PC-3 (cell line): ENCODE data around the gene PFAS. TPM values are rescaled to one million over a fixed set of nuclear protein-coding genes. Genes with fewer than 3 reads are reported as not detected.

ENCODE experiments used
- ATAC-seq: fragments of 200-7000 bp; cut with Tn5 transposase; 2 replicates; pipeline ENCODE4 v1.9.1; 2020; ENCODE audit warnings: mild to moderate bottlenecking, moderate library complexity
- Bru-seq: library from RNA; stranded (reverse); fragments of 400-500 nt; gene quantifications from one replicate; lab custom pipeline; 2021; lab: Mats Ljungman, UMichigan
- BruChase-seq, 2 experiments: library from RNA; stranded (reverse); fragments of 400-500 nt; gene quantifications; one replicate each; lab custom pipeline; 2021; lab: Mats Ljungman, UMichigan
- BruUV-seq: library from RNA; stranded (reverse); fragments of 400-500 nt; replicated peaks from 2 replicates; lab custom pipeline; 2021; lab: Mats Ljungman, UMichigan
- CTCF ChIA-PET: fragments of 300-600 bp; sonication (Branson Sonifier 250); formaldehyde crosslinking; loops from one replicate; lab custom pipeline; 2022; ENCODE audit warnings: antibody characterized with exemption; lab: Charles Lee
- POLR2A ChIA-PET: fragments of 300-600 bp; sonication (Branson Sonifier 250); formaldehyde crosslinking; loops from one replicate; lab custom pipeline; 2022; ENCODE audit warnings: antibody characterized with exemption; ENCODE audit not compliant: unreplicated experiment; lab: Charles Lee
- DNase-seq: peaks from one replicate; pipeline ENCODE4 v3.0.0-alpha.2; 2015
- H2AFZ ChIP-seq: fragments of 300-600 bp; sonication (generic); 2 replicates; pipeline ENCODE4 v1.6.0; 2016; ENCODE audit warnings: antibody characterized with exemption, low read length
- H3F3A ChIP-seq: fragments of 300-600 bp; sonication (generic); one replicate; pipeline ENCODE4 v1.6.0; 2017; ENCODE audit warnings: antibody characterized with exemption, low read length, control low read depth, mild to moderate bottlenecking; ENCODE audit not compliant: unreplicated experiment
- H3K27ac ChIP-seq: fragments of 300-600 bp; sonication (generic); 2 replicates; pipeline ENCODE4 v1.5.1; 2016; ENCODE audit warnings: mild to moderate bottlenecking, low read length
- H3K27me3 ChIP-seq: fragments of 300-600 bp; sonication (generic); 2 replicates; pipeline ENCODE4 v1.6.1; 2016; ENCODE audit warnings: low read length, mixed read lengths
- H3K36me3 ChIP-seq: fragments of 300-600 bp; sonication (generic); 2 replicates; pipeline ENCODE4 v1.6.1; 2016; ENCODE audit warnings: low read depth, mixed run types, low read length, mixed read lengths
- H3K4me1 ChIP-seq: fragments of 300-600 bp; sonication (generic); 2 replicates; pipeline ENCODE4 v1.5.1; 2016; ENCODE audit warnings: low read length; ENCODE audit not compliant: insufficient read depth
- H3K4me2 ChIP-seq: fragments of 300-600 bp; sonication (generic); 2 replicates; pipeline ENCODE4 v1.6.0; 2016; ENCODE audit warnings: low read length
- H3K4me3 ChIP-seq: fragments of 300-600 bp; sonication (generic); 2 replicates; pipeline ENCODE4 v1.5.1; 2016; ENCODE audit warnings: mild to moderate bottlenecking, low read length, mixed read lengths
- H3K79me2 ChIP-seq: fragments of 300-600 bp; sonication (generic); 2 replicates; pipeline ENCODE4 v1.6.1; 2017; ENCODE audit warnings: low read length, mixed read lengths
- H3K9ac ChIP-seq: fragments of 300-600 bp; sonication (generic); 2 replicates; pipeline ENCODE4 v1.6.0; 2016; ENCODE audit warnings: mild to moderate bottlenecking, low read length
- H3K9me2 ChIP-seq: fragments of 300-600 bp; sonication (generic); replicated peaks from 2 replicates; pipeline ENCODE4 v1.6.1; 2016; ENCODE audit warnings: mixed run types, low read length, mixed read lengths
- H3K9me3 ChIP-seq: fragments of 300-600 bp; sonication (generic); 2 replicates; pipeline ENCODE4 v1.6.1; 2016; ENCODE audit warnings: low read length, mixed read lengths
- H4K20me1 ChIP-seq: fragments of 300-600 bp; sonication (generic); 2 replicates; pipeline ENCODE4 v1.6.1; 2016; ENCODE audit warnings: low read length, mixed read lengths
- EZH2 ChIP-seq: fragments of 300-600 bp; sonication (generic); IDR thresholded peaks from one replicate; pipeline ENCODE4 v1.6.1; 2017; ENCODE audit warnings: antibody characterized with exemption, mild to moderate bottlenecking, low read length; ENCODE audit not compliant: unreplicated experiment
- EZH2phosphoT487 ChIP-seq: fragments of 300-600 bp; sonication (generic); IDR thresholded peaks from 2 replicates; pipeline ENCODE4 v1.6.1; 2018; ENCODE audit warnings: mild to moderate bottlenecking, antibody characterized with exemption, low read length, borderline replicate concordance
- intact Hi-C: fragments of 100-400 bp; cut with micrococcal nuclease; formaldehyde crosslinking; loops from 2 replicates; pipeline ENCODE4 v1.9.0; 2023
- long read RNA-seq: library from polyadenylated mRNA; unstranded; transcript quantifications from one replicate; pipeline ENCODE4 v2.0.0, GENCODE V29; 2021; ENCODE audit not compliant: unreplicated experiment
- total RNA-seq: library from RNA; depleted of rRNA; stranded (reverse); fragments of >200 nt; gene quantifications from 2 replicates; pipeline ENCODE4 v1.2.3, GENCODE V29; 2014; rRNA removed
- TF ChIP-seq, protein P1 (sequence below): fragments of 300-600 bp; sonication (generic); conservative IDR thresholded peaks from 2 replicates; pipeline ENCODE4 v1.5.1; 2017; ENCODE audit warnings: antibody characterized with exemption, low read depth, mild to moderate bottlenecking, low read length

Gene PFAS, protein sequence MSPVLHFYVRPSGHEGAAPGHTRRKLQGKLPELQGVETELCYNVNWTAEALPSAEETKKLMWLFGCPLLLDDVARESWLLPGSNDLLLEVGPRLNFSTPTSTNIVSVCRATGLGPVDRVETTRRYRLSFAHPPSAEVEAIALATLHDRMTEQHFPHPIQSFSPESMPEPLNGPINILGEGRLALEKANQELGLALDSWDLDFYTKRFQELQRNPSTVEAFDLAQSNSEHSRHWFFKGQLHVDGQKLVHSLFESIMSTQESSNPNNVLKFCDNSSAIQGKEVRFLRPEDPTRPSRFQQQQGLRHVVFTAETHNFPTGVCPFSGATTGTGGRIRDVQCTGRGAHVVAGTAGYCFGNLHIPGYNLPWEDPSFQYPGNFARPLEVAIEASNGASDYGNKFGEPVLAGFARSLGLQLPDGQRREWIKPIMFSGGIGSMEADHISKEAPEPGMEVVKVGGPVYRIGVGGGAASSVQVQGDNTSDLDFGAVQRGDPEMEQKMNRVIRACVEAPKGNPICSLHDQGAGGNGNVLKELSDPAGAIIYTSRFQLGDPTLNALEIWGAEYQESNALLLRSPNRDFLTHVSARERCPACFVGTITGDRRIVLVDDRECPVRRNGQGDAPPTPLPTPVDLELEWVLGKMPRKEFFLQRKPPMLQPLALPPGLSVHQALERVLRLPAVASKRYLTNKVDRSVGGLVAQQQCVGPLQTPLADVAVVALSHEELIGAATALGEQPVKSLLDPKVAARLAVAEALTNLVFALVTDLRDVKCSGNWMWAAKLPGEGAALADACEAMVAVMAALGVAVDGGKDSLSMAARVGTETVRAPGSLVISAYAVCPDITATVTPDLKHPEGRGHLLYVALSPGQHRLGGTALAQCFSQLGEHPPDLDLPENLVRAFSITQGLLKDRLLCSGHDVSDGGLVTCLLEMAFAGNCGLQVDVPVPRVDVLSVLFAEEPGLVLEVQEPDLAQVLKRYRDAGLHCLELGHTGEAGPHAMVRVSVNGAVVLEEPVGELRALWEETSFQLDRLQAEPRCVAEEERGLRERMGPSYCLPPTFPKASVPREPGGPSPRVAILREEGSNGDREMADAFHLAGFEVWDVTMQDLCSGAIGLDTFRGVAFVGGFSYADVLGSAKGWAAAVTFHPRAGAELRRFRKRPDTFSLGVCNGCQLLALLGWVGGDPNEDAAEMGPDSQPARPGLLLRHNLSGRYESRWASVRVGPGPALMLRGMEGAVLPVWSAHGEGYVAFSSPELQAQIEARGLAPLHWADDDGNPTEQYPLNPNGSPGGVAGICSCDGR (N-terminal part only)
- total RNA-seq (29.0 and 59.6 TPM in 2 replicates), Bru-seq, nascent RNA (percentile 60 among the genes with signal in this experiment), BruChase-seq, experiment 1, labeled RNA remaining after a 6-hour chase (percentile 76 among the genes with signal in this experiment), BruChase-seq, experiment 2, labeled RNA remaining after a 2-hour chase (percentile 66 among the genes with signal in this experiment)
- long read RNA-seq, full-length matches to known transcripts: 3 of 34 reads
- long read RNA-seq, partial matches to known transcripts: 27 of 34 reads
- long read RNA-seq, other reads (novel, unspliced or antisense): 4 of 34 reads

DNA sequence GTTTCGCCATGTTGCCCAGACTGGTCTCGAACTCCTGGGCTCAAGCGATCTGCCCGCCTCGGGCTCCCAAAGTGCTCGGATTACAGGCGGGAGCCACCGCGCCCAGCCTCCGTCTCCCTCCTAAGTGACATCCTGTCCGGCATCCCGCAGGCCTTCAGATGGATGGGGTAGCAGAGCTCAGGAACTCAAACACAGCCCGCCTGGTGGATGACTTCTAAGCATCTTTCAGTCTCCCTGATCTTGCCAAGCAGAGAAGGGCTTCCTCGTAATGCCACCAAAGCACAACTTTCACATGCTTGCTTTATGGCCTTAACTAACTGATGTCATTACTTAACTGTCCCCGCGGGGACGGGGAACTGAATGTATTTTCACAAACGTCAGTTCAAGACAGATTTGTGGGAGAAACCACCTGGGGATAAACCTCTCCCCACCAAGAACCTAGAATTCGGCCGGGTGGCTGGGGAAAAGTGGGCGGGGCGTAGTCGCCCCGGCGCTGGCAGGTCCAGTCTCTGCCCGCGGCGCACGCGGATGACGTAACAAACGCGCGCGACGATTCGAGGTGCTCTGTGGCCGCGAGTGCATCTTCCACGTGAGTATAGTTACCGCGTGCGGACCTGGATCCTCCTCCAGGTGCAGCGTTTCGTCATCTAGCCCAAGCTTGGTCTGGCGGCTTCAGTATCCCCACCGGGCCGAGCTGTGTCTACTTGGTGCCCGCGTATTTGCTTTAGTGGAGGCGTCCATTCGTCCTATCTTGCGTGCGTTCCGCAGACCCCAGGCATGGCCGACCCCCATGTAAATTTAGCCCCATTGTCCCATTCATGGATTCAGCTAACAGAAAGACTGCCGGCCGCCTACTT lies at the start of gene PFAS:
PFAS (plus strand) TSS at position 539 of the 857 bp plus-strand sequence. CDS start 4,649 bp downstream, outside the sequence.
- no peaks in the 10 kb centered on the region for H3K27me3 ChIP-seq
- ATAC-seq (peak; percentile 59), DNase-seq (peak; percentile 93)
- CTCF ChIA-PET: no interaction called here
- peaks cover 58% of the 10 kb centered on the region for H3K79me2 ChIP-seq
- POLR2A ChIA-PET: interaction anchor here (2.0 kb wide), 1 partner anchor 46 kb away, joined by 7 read pairs; the partner anchor contains the start of gene SLC25A35
- TF ChIP-seq EZH2: no peak
- no peak for TF ChIP-seq EZH2phosphoT487
- TF ChIP-seq, protein P1, sequence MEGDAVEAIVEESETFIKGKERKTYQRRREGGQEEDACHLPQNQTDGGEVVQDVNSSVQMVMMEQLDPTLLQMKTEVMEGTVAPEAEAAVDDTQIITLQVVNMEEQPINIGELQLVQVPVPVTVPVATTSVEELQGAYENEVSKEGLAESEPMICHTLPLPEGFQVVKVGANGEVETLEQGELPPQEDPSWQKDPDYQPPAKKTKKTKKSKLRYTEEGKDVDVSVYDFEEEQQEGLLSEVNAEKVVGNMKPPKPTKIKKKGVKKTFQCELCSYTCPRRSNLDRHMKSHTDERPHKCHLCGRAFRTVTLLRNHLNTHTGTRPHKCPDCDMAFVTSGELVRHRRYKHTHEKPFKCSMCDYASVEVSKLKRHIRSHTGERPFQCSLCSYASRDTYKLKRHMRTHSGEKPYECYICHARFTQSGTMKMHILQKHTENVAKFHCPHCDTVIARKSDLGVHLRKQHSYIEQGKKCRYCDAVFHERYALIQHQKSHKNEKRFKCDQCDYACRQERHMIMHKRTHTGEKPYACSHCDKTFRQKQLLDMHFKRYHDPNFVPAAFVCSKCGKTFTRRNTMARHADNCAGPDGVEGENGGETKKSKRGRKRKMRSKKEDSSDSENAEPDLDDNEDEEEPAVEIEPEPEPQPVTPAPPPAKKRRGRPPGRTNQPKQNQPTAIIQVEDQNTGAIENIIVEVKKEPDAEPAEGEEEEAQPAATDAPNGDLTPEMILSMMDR: no peak
- peak within 1 kb of the TSS; percentile 94 for H3K27ac ChIP-seq
- no peaks in the 10 kb centered on the region for H3K9me2 ChIP-seq
- peaks cover 10% of the 10 kb centered on the region for H3K4me1 ChIP-seq
- no peaks in the 10 kb centered on the region for H3F3A ChIP-seq
- BruUV-seq: TSS peak; percentile 31
- peaks cover 3% of the 10 kb centered on the region; the same call in 1 of the 2 replicates for H3K36me3 ChIP-seq
- H3K9ac ChIP-seq: peak within 1 kb of the TSS; percentile 98
- H3K4me3 ChIP-seq: peak within 1 kb of the TSS; percentile 100
- H3K4me2 ChIP-seq: peak within 1 kb of the TSS; percentile 90
- H3K9me3 ChIP-seq: no peaks in the 10 kb centered on the region
- H2AFZ ChIP-seq: peak within 1 kb of the TSS; percentile 80
- no peaks in the 10 kb centered on the region for H4K20me1 ChIP-seq
- intact Hi-C loops: loop anchor here (2.0 kb wide), 2 partner anchors 46 to 62 kb away; partner anchors contain the start of gene SLC25A35

DNA sequence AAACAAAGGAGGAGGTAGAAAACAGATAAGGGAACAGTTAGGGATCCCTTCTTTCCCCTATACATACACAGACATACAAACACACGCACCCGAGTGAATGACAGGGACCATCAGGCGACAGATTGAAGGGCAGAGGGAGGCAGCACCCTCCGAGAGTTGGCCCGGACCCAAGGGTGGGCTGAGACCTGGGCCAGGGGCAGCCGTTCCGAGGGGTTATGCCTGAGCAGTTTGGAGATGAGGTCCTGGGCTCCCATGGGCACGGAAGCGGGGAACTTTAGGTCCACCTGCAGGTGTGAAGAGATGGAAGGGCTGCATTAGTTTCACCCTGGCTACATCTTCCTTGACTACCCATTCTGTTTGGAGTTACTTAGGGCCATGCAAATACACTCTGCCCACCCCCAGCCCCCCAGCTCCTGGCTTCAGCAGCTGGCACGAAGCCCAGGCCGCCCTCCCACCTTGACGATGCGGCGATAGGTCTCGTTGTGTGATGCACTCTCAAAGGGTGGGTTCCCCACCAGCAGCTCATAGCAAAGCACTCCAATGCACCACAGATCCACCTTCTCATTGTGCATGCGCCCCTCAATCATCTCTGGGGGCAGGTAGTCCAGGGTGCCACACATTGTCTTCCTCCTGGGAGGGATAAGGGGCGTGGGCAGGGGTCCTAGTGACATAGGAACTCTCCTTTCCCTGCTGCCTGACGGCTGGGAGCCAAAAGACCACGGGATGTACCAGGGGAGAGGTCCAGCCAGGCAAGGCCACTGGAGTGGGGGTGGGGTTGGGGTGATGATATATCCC lies 44.1 kb upstream of the PFAS start:
- no peak for DNase-seq
- no peaks in the 10 kb centered on the region for H3K27me3 ChIP-seq
- H3K4me2 ChIP-seq: no peak overlapping the region
- H3K36me3 ChIP-seq: peaks cover 22% of the 10 kb centered on the region
- H3F3A ChIP-seq: no peaks in the 10 kb centered on the region
- ChIA-PET CTCF (no interaction called here), POLR2A (no interaction called here)
- H2AFZ ChIP-seq: no peak overlapping the region
- ATAC-seq: no peak
- no peak overlapping the region for H3K4me3 ChIP-seq
- H3K4me1 ChIP-seq: peaks cover 8% of the 10 kb centered on the region
- no TSS peak for BruUV-seq
- intact Hi-C loops: no loop called here
- no peak overlapping the region for H3K27ac ChIP-seq
- H3K9me3 ChIP-seq: no peaks in the 10 kb centered on the region
- peaks cover 31% of the 10 kb centered on the region for H3K79me2 ChIP-seq
- TF ChIP-seq EZH2phosphoT487 (no peak), EZH2 (no peak)
- TF ChIP-seq, protein P1: no peak
- no peak overlapping the region for H3K9ac ChIP-seq
- no peaks in the 10 kb centered on the region for H3K9me2 ChIP-seq
- peaks cover 16% of the 10 kb centered on the region for H4K20me1 ChIP-seq
